ENCODE data around the gene MBP.

DNA sequence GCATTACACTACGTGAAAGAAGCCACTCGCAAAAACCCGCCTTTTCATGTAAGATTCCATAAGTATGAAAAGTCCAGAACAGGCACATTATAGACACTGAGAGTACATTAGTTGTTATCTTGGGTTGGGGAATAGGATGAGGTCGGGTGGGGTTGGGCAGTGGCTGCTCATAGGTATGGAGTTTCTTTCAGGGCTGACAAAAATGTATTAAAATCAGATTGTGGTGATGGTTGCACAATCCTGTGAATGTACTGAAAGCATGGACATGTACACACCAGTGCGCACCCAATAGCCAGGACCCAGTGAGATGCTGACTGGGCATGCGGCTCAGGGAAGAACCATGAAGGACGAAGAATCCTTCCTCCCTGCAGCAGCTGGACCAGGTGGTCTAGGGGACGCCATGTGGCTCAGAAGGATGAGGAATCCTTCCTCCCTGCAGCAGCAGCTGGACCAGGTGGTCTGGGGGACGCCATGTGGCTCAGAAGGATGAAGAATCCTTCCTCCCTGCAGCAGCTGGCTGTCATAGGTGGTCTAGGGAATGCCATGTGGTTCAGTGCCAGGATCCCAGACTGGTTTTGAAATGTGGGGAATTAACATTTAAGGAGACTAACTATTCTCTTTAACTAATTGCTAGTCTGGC lies 50.1 kb downstream of the MBP start:
- no peak for TF ChIP-seq RARB (CRISPR knock-in tag; IDR thresholded peaks at IDR 0.05)
- TF ChIP-seq, protein P1, sequence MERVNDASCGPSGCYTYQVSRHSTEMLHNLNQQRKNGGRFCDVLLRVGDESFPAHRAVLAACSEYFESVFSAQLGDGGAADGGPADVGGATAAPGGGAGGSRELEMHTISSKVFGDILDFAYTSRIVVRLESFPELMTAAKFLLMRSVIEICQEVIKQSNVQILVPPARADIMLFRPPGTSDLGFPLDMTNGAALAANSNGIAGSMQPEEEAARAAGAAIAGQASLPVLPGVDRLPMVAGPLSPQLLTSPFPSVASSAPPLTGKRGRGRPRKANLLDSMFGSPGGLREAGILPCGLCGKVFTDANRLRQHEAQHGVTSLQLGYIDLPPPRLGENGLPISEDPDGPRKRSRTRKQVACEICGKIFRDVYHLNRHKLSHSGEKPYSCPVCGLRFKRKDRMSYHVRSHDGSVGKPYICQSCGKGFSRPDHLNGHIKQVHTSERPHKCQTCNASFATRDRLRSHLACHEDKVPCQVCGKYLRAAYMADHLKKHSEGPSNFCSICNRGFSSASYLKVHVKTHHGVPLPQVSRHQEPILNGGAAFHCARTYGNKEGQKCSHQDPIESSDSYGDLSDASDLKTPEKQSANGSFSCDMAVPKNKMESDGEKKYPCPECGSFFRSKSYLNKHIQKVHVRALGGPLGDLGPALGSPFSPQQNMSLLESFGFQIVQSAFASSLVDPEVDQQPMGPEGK (CRISPR knock-in tag; IDR thresholded peaks at IDR 0.05; ENCODE audit: borderline replicate concordance) = no peak
- TF ChIP-seq ARNTL (CRISPR knock-in tag; IDR thresholded peaks at IDR 0.05; ENCODE audit: borderline replicate concordance, low read depth) = no peak
- TF ChIP-seq GLIS3 (CRISPR knock-in tag; IDR thresholded peaks at IDR 0.05) = no peak
- TF ChIP-seq PPARA (CRISPR knock-in tag; IDR thresholded peaks at IDR 0.05; ENCODE audit: borderline replicate concordance) = no peak
- no peak for TF ChIP-seq OSR1 (CRISPR knock-in tag; IDR thresholded peaks at IDR 0.05)
- TF ChIP-seq CSDC2 (CRISPR knock-in tag; IDR thresholded peaks at IDR 0.05) = no peak
- TF ChIP-seq TSHZ2 (CRISPR knock-in tag; IDR thresholded peaks at IDR 0.05) = no peak
- TF ChIP-seq CREB5 (CRISPR knock-in tag; IDR thresholded peaks at IDR 0.05; ENCODE audit: low read depth) = no peak
- no peak for TF ChIP-seq ZFP3 (CRISPR knock-in tag; IDR thresholded peaks at IDR 0.05)
- TF ChIP-seq ZFP30 (CRISPR knock-in tag; IDR thresholded peaks at IDR 0.05) = no peak
- TF ChIP-seq TCF4 (CRISPR knock-in tag; IDR thresholded peaks at IDR 0.05; ENCODE audit: borderline replicate concordance) = no peak
- TF ChIP-seq ISL1 (CRISPR knock-in tag; IDR thresholded peaks at IDR 0.05) = no peak
- TF ChIP-seq, protein P2, sequence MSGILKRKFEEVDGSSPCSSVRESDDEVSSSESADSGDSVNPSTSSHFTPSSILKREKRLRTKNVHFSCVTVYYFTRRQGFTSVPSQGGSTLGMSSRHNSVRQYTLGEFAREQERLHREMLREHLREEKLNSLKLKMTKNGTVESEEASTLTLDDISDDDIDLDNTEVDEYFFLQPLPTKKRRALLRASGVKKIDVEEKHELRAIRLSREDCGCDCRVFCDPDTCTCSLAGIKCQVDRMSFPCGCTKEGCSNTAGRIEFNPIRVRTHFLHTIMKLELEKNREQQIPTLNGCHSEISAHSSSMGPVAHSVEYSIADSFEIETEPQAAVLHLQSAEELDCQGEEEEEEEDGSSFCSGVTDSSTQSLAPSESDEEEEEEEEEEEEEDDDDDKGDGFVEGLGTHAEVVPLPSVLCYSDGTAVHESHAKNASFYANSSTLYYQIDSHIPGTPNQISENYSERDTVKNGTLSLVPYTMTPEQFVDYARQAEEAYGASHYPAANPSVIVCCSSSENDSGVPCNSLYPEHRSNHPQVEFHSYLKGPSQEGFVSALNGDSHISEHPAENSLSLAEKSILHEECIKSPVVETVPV (CRISPR knock-in tag; IDR thresholded peaks at IDR 0.05) = no peak

Data from SK-N-SH treated with all-trans-retinoic acid at 6 μM for 48 hours (cell line).